KBM-7 (cell line): Measurements from ENCODE around the gene TMEM141.
"Not testable (repeated sequence)": the region's sequence is repeated elsewhere in the genome, so short reads cannot be mapped to it uniquely, and the experiment has no call there.

Experiments
- DNase-seq: peaks from one replicate; pipeline ENCODE4 v3.0.0-alpha.2; 2015
- in situ Hi-C: fragments of 300-500 bp; cut with MboI; formaldehyde crosslinking; loops from 2 replicates; pipeline ENCODE4 v1.14.3; 2020; ENCODE audit warnings: low sequenced_read_pairs, low pct_unique_long_range_greater_than_20kb, mixed read lengths

Gene TMEM141

GRCh38 chr9:136789523-136789937, 1.6 kb upstream of the TMEM141 start:
- no peak for DNase-seq
- in situ Hi-C loops = no loop called here

DNA sequence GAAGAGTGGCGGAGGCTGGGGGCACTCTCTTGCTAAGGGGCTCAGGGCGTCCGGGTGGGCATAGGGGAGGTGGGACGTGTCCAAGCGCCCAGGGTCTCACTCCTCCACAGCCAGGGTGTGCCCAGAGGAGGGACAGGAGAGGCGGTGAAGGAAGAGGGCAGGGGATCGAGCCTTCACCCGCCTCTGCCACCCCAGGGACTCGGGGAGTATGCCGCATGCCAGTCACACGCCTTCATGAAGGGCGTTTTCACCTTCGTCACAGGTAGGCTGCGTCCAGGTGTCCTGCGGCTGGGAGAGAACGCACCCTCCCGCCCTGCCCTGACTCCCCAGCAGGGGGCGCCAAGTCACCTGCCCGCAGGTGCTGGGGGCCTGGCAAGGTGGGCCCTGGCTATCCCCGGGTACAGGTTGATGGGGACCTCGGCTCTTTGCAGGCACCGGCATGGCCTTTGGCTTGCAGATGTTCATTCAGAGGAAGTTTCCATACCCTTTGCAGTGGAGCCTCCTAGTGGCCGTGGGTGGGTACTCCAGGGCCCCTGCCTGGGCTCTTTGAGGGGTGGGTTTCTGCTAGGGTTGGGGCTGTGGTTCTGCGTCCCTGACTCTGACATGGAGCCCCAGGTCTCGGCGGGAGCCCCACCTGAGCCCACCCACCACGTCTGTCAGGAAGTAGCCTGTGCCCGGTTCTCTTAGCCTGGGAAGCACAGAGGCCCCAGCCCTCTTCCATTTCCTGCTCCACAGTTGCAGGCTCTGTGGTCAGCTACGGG, 552 bp downstream of the TMEM141 start:
- peak; percentile 72 for DNase-seq
- in situ Hi-C loops = no loop called here

GRCh38 chr9:136792321-136793085, 1.4 kb downstream of the TMEM141 start:
- in situ Hi-C loops = no loop called here
- no peak for DNase-seq

DNA sequence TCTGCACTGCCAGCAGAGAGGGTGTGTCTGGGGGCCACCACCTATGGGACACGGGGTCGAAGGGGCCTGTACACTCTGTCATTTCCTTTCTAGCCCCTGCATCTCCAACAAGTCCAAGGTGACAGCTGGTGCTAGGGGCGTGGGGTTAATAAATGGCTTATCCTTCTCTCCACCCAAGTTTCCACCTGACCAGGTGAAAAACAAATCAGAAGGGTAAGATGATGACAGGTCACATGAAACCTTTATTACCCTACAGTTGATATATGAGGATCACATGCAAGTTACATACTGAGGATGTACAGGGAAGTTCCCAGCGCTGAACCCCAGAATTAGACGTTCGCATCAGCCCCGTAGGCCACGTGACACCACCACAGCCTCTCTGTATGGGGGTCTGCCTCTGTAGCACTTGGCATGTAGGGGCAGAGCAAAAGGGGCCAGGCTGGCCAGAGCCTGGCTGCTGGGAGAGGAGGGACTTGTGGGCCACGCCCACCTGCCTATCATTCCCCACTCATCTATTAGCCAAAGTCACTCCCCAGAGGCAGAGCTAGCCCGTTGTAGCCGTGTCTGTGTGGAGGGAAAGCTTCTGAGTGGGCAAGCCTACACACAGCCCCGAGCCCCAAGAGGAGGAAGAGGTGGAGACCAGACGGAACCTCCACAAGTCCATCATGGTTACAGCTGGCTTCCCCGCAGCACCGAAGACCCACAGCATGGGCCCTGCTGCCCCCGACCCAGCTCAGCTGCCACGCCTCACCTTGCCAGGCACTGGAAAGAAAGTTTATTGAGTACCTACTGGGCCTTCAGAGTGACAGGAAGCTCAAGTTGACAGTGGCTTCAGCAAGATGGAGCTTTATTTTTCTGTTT, 2.2 kb downstream of the TMEM141 start:
- DNase-seq = no peak
- in situ Hi-C loops = no loop called here

DNA sequence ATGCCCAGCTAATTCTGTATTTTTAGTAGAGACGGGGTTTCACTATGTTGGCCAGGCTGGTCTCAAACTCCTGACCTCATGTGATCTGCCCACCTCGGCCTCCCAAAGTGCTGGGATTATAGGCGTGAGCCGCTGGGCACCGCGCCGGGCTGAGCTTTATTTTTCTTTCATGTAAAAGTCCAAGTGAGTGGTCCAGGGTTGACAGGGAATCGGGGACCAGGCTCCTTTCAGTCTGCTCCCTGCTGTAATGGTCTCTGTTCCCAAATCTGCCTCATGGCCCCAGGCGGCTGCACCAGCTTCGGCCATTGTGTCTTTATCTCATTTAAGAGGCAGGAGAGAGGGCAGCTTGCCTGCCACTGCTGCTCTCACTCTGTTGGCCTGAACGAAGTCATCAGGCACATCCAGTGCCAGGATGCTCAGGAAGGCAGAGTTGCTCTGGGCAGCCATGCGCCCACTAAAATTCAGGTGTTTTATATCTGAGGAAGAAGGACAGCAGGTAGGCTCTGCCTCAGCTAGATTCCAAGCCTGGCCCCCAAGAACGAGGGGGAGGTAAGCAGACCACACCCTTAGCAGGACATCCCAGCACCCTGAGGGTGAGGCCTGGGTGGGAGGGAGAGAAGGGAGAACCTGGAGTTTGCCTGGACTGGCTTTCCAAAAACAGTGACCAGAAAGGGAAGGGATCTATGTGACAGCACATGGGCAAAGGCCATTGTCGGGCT, 3.3 kb downstream of the TMEM141 start:
- no peak for DNase-seq
- in situ Hi-C loops = no loop called here

- DNase-seq = no peak
- in situ Hi-C loops = no loop called here
Observed at GRCh38 chr9:136795000-136795348, 3.8 kb downstream of the TMEM141 start.

GRCh38 chr9:136796238-136796774, 5.2 kb downstream of the TMEM141 start, which contains the start of gene CCDC183:
TSS of gene CCDC183 (plus strand) at chr9:136796338. CDS start at chr9:136796398, 60 bp downstream.
- DNase-seq = no peak
- in situ Hi-C loops = no loop called here

GRCh38 chr9:136796775-136797347, 5.7 kb downstream of the TMEM141 start:
- in situ Hi-C loops, DNase-seq: not testable (repeated sequence)

- DNase-seq = no peak
- in situ Hi-C loops = no loop called here
Observed at GRCh38 chr9:136798708-136799078, 7.5 kb downstream of the TMEM141 start.

GRCh38 chr9:136799079-136799853, 8.1 kb downstream of the TMEM141 start:
- no peak for DNase-seq

DNA sequence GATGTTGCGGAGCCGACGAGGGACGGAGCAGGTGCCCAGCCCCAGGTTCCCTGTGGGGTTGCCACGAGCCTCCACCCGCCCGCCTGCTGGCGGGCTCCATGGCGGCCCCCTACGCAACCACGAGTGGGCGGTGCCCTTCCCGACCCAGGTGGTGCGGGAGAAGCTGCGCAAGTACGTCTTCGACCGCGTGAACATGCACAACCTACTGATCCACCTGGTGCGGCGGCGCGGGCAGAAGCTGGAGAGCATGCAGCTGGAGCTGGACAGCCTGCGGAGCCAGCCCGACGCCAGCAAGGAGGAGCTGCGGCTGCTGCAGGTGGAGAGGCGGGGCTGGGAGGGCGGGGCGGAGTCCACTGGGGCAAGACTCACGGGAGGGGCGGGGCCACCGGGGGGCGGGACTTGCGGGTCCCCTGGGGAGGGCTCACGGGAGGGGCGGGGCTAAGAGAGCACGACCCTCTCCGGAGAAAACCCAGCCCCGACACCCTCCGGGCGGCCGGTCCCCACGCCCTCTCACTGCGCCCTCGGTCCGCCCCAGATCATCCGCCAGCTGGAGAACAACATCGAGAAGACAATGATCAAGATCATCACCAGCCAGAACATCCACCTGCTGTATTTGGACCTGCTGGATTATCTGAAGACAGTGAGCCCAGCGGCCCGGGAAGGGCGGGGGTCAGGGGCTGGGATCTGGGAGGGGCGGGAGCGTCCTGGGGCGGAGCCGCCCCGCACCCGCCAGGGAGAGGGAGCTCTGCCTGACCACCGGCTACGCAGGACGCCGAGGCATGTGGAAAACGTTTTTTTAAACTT, 8.9 kb downstream of the TMEM141 start:
- in situ Hi-C loops = no loop called here
- DNase-seq = peak; percentile 72

More at GRCh38 chr9:136799079-136799853, 8.1 kb downstream of the TMEM141 start:
- in situ Hi-C loops = no loop called here

DNA sequence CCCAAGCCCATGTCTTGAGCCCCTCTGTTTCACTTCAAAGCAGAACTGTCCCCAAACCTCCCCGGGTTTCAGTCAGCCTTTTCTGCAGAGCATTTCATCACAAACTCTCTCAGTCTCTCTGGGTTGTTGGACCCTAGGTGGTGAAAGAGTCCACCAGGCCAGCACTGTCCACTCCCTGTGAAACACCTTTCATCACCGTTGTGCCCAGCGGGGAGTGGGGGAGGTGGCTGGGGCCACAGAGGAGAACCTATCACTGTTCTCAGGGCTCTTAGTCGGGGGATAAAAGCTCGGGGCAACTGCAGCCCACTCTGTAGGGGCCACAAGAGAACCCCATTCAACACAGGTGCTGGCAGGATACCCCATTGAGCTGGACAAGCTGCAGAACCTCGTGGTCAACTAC, 11.2 kb downstream of the TMEM141 start:
- no peak for DNase-seq
- in situ Hi-C loops = no loop called here

DNA sequence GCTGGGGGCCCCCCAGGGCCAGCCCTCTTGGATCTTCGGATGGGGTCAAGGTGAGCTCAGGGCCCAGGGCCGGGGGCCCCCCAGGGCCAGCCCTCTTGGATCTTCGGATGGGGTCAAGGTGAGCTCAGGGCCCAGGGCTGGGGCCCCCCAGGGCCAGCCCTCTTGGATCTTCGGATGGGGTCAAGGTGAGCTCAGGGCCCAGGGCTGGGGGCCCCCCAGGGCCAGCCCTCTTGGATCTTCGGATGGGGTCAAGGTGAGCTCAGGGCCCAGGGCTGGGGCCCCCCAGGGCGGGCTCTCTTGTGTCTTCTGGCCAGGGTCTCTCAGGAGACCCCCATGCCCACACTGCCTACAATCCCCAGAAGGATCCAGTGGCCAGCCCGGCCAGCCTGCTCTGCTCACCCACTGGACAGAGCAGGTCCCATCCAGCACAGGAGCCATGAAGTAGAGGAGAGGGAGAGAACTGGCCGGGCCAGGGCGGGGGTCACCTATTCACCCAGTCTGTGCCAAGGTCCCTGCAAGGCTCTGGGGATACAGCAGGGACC, 11.9 kb downstream of the TMEM141 start:
- in situ Hi-C loops, DNase-seq: not testable (repeated sequence)

- DNase-seq = no peak
- in situ Hi-C loops = no loop called here
Observed at GRCh38 chr9:136803551-136804508, 12.7 kb downstream of the TMEM141 start.

GRCh38 chr9:136804509-136805206, 13.5 kb downstream of the TMEM141 start:
- DNase-seq = no peak
- in situ Hi-C loops = no loop called here
